GM21360 (cell line): ENCODE data around the gene FBXW8.

Experiments
- ATAC-seq: cut with Tn5 transposase; IDR thresholded peaks from one replicate; pipeline ENCODE4 v1.9.1; 2021; ENCODE audit warnings: mild to moderate bottlenecking, moderate library complexity; ENCODE audit not compliant: unreplicated experiment

The FBXW8 gene

GRCh38 chr12:116954710-116955381 is 44.1 kb downstream of the FBXW8 start:
- ATAC-seq: no peak

GRCh38 chr12:116955382-116956021 is 44.8 kb downstream of the FBXW8 start:
- ATAC-seq: no peak

- no peak for ATAC-seq
Observed at GRCh38 chr12:116958402-116959197, 47.9 kb downstream of the FBXW8 start.

- ATAC-seq: no peak
Observed at GRCh38 chr12:116959198-116959460, 48.4 kb downstream of the FBXW8 start.

- ATAC-seq: peak; percentile 93
Observed at GRCh38 chr12:116959845-116960514, 49.2 kb downstream of the FBXW8 start.

GRCh38 chr12:116962197-116962596 is 51.4 kb downstream of the FBXW8 start:
- ATAC-seq: no peak

- no peak for ATAC-seq
Observed at GRCh38 chr12:116962783-116963356, 52.1 kb downstream of the FBXW8 start.

GRCh38 chr12:116964054-116965050 is 53.6 kb downstream of the FBXW8 start:
- ATAC-seq: no peak

- ATAC-seq: no peak
Observed at GRCh38 chr12:116968986-116969385, 58.2 kb downstream of the FBXW8 start.

GRCh38 chr12:116969615-116970585 is 59.1 kb downstream of the FBXW8 start:
- ATAC-seq: no peak

- ATAC-seq: no peak
Observed at GRCh38 chr12:116971222-116971621, 60.5 kb downstream of the FBXW8 start.

GRCh38 chr12:116975779-116976393 is 65.1 kb downstream of the FBXW8 start:
- no peak for ATAC-seq

- ATAC-seq: no peak
Observed at GRCh38 chr12:116977465-116978380, 67.0 kb downstream of the FBXW8 start.

GRCh38 chr12:116978791-116979508 is 68.2 kb downstream of the FBXW8 start:
- no peak for ATAC-seq

- no peak for ATAC-seq
Observed at GRCh38 chr12:116980083-116980482, 69.3 kb downstream of the FBXW8 start.

- ATAC-seq: no peak
Observed at GRCh38 chr12:116982791-116983411, 72.2 kb downstream of the FBXW8 start.
